Brain microvascular endothelial cell (primary cell): ENCODE measurements around the gene SERPINA12.
A peak's percentile ranks its signal among the peaks of the same experiment; 100 is the strongest.

Experiments used
- DNase-seq: peaks from one replicate; pipeline ENCODE4 v3.0.0-alpha.2; 2020
- H3K27ac ChIP-seq: fragments of 250-450 bp; sonication (Bioruptor Pico); 2 replicates; pipeline ENCODE4 v1.5.1; 2020; ENCODE audit warnings: mild to moderate bottlenecking, moderate library complexity
- H3K27me3 ChIP-seq: fragments of 250-450 bp; sonication (Bioruptor Pico); replicated peaks from 2 replicates; pipeline ENCODE4 v1.5.1; 2020; ENCODE audit warnings: mild to moderate bottlenecking
- H3K36me3 ChIP-seq: fragments of 250-450 bp; sonication (Bioruptor Pico); replicated peaks from 2 replicates; pipeline ENCODE4 v1.5.1; 2020; ENCODE audit warnings: mild to moderate bottlenecking
- H3K4me3 ChIP-seq: 2 replicates; pipeline ENCODE4 v1.5.1; 2011; ENCODE audit warnings: low read depth, mild to moderate bottlenecking, control low read depth, low read length, moderate library complexity
- in situ Hi-C: cut with HindIII; loops from 2 replicates; pipeline ENCODE4 v1.10.0; 2017; ENCODE audit warnings: low sequenced_read_pairs, low pct_ligation_motif_present
- TF ChIP-seq, protein P1 (sequence below): IDR thresholded peaks from 2 replicates; pipeline ENCODE4 v1.5.1; 2011; ENCODE audit warnings: low read depth, mild to moderate bottlenecking, moderate library complexity, low read length, control low read depth, inconsistent platforms; ENCODE audit errors: missing control alignments

The SERPINA12 gene

DNA sequence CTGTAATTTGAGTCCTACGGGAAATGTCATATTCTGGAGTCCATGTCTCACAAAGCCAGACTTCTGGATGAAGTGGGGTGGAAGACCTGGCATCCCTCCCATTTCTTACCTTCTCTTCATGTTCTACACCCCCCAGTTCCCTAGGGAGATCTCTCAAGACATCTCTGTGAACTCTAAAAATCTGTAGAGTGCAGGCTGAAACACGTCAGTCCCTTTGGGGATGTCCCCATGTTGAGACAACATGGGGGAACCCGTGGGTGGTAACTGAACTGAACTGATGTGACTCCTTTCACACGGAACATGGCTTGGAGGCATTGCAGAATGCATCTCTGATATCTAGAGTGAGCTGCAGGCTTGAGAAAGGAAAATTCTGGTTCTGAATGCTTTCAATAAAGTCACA is 15.2 kb downstream of the SERPINA12 start:
- H3K36me3 ChIP-seq = no peaks in the 10 kb centered on the region
- TF ChIP-seq, protein P1, sequence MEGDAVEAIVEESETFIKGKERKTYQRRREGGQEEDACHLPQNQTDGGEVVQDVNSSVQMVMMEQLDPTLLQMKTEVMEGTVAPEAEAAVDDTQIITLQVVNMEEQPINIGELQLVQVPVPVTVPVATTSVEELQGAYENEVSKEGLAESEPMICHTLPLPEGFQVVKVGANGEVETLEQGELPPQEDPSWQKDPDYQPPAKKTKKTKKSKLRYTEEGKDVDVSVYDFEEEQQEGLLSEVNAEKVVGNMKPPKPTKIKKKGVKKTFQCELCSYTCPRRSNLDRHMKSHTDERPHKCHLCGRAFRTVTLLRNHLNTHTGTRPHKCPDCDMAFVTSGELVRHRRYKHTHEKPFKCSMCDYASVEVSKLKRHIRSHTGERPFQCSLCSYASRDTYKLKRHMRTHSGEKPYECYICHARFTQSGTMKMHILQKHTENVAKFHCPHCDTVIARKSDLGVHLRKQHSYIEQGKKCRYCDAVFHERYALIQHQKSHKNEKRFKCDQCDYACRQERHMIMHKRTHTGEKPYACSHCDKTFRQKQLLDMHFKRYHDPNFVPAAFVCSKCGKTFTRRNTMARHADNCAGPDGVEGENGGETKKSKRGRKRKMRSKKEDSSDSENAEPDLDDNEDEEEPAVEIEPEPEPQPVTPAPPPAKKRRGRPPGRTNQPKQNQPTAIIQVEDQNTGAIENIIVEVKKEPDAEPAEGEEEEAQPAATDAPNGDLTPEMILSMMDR = no peak
- in situ Hi-C loops = no loop called here
- H3K4me3 ChIP-seq = no peak overlapping the region
- DNase-seq = no peak
- H3K27ac ChIP-seq = no peak overlapping the region
- no peaks in the 10 kb centered on the region for H3K27me3 ChIP-seq

DNA sequence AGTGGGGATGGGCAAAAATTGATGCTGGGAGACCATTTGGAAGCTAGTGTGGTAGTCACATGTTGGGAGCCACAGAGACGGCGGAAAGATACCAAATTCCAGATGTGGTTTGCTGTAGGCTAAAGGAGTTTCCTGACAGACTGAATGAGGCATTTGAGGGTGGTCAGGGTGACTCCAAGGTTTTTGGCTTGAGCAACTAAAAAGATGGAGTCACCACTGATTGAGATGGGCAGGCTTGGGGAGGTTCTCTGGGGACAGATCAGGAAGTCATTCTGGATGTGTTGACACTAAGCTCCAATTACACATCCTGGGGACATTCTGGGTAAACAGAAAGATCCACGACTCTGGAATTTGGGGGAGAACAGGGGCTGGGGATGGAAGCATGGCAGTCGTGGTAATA is 17.8 kb downstream of the SERPINA12 start:
- no peaks in the 10 kb centered on the region for H3K36me3 ChIP-seq
- TF ChIP-seq, protein P1 = no peak
- H3K27me3 ChIP-seq = no peaks in the 10 kb centered on the region
- no peak for DNase-seq
- H3K27ac ChIP-seq = no peak overlapping the region
- no peak overlapping the region for H3K4me3 ChIP-seq
- in situ Hi-C loops = no loop called here

DNA sequence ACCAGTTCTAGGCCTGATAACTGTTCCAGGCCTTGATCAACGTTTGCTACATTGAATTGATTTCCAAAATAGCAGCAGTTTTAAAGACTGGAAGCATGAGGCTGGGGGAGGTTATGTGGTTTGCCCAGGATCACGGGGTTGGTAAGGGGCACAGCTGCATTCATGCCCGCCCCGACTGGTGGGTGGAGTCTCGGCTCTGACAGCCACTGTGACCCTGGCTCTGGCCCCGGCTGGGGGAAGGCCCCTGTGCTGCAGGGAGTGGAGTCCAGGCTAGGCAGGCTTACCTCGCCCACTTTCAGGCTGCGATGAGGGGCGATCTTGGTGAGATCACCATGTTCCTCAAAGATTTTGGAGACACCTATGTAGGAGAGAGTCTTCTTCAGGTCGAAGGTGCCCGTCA is 19.9 kb downstream of the SERPINA12 start:
- in situ Hi-C loops = no loop called here
- Histone ChIP-seq H3K27me3 (no peaks in the 10 kb centered on the region), H3K36me3 (no peaks in the 10 kb centered on the region), H3K4me3 (no peak overlapping the region), H3K27ac (no peak overlapping the region)
- DNase-seq = no peak
- TF ChIP-seq, protein P1 = no peak

DNA sequence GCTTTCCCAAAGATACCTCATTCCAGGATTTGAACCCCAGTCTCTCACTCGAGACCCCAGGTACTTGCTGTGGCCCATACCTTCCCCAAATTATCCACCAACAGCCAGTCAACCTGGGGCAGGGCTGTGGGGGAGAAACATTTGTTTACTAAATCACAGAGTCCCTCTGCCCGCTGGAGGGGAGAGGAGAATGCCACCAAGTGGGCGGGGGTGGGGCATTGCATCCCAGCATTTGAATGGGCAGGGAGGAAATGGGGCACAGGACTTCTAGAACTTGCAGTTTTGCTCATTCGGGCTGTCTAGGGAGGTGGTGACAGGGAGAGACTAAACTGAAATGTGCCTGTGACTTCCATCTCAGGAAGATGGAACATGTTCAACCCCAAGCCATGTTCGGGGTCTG is 22.4 kb downstream of the SERPINA12 start:
- H3K27me3 ChIP-seq = no peaks in the 10 kb centered on the region
- no peak overlapping the region for H3K27ac ChIP-seq
- in situ Hi-C loops = no loop called here
- TF ChIP-seq, protein P1 = no peak
- no peak for DNase-seq
- H3K4me3 ChIP-seq = no peak overlapping the region
- H3K36me3 ChIP-seq = no peaks in the 10 kb centered on the region

DNA sequence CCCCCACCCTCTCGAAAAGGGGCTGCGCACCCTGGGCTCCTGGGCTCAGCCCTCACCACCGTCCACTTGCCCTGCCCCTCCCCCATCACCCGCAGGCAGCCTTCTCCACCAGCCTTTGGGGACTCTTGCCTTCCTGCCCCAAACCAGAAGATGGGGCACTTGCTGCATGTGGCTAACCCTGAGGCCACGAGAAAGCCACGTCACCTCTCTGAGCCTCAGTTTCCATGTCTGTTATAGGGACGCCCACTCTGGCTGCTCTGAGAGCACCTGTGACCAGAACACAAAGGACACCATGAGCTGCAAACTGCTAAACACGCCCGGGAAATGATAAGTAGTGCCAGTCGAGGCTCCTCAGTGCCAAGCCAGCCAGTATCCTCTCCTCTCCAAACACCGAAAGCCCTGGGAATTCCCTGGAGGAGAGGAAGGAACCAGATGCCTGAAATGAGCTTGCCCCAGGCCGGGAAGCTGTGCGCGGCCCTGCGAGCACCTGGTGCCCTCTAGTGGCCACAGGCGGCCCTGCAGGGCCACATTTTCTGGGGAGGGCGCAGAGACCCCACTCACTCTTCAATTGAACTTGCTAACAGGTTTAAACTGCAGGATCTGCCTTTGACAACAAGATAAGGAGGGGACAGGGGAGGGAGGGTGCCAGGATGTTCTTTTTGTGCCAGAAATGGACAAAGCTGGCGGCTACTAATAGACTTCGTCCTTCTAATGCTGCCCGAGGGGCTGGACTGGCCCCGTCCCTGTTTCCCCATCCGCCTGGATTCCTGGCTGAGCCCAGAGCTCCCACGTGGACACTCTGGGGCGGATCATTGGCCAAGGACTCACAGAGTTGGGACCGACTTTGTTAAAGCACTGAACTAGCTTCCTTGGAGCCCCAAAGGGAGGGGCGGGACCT is 23.1 kb downstream of the SERPINA12 start:
- no peaks in the 10 kb centered on the region for H3K36me3 ChIP-seq
- DNase-seq = peak; percentile 25
- no peak overlapping the region for H3K27ac ChIP-seq
- in situ Hi-C loops = no loop called here
- H3K27me3 ChIP-seq = no peaks in the 10 kb centered on the region
- TF ChIP-seq, protein P1 = peak; percentile 100
- H3K4me3 ChIP-seq = peak overlapping the region; percentile 34
